22Rv1 (cell line): Measurements from ENCODE around the gene BHLHE40.

Source experiments
- H3K27ac ChIP-seq: fragments of 450-650 bp; 2 replicates; pipeline ENCODE4 v1.5.1; 2017
- ZFX ChIP-seq: fragments of 450-650 bp; IDR thresholded peaks from 2 replicates; pipeline ENCODE4 v1.6.1; 2017; ENCODE audit warnings: antibody characterized with exemption, borderline replicate concordance
- TF ChIP-seq, protein P1 (sequence below): fragments of 450-650 bp; IDR thresholded peaks from 2 replicates; pipeline ENCODE4 v1.5.1; 2017; ENCODE audit warnings: mild to moderate bottlenecking

BHLHE40 gene

DNA sequence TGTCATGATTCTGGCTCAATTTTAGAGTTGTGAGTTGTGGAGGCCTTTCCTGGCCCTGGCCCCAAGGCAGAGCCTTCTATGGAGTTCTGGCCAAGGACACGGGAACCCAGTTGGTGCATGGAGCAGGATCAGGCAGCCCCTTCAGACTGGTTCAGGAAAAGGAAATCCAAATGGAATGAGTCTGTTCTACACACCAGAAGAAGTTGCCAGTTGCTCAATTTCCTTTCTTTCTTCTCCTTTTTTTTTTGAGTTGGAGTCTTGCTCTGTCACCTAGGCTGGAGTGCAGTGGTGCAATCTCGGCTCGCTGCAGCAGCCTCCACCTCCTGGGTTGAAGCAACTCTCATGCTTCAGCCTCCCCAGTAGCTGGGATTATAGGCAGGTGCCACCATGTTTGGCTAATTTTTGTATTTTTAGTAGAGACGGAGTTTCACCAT, 28.9 kb upstream of the BHLHE40 start:
- TF ChIP-seq, protein P1, sequence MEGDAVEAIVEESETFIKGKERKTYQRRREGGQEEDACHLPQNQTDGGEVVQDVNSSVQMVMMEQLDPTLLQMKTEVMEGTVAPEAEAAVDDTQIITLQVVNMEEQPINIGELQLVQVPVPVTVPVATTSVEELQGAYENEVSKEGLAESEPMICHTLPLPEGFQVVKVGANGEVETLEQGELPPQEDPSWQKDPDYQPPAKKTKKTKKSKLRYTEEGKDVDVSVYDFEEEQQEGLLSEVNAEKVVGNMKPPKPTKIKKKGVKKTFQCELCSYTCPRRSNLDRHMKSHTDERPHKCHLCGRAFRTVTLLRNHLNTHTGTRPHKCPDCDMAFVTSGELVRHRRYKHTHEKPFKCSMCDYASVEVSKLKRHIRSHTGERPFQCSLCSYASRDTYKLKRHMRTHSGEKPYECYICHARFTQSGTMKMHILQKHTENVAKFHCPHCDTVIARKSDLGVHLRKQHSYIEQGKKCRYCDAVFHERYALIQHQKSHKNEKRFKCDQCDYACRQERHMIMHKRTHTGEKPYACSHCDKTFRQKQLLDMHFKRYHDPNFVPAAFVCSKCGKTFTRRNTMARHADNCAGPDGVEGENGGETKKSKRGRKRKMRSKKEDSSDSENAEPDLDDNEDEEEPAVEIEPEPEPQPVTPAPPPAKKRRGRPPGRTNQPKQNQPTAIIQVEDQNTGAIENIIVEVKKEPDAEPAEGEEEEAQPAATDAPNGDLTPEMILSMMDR = no peak
- no peak for TF ChIP-seq ZFX
- H3K27ac ChIP-seq = no peak overlapping the region

DNA sequence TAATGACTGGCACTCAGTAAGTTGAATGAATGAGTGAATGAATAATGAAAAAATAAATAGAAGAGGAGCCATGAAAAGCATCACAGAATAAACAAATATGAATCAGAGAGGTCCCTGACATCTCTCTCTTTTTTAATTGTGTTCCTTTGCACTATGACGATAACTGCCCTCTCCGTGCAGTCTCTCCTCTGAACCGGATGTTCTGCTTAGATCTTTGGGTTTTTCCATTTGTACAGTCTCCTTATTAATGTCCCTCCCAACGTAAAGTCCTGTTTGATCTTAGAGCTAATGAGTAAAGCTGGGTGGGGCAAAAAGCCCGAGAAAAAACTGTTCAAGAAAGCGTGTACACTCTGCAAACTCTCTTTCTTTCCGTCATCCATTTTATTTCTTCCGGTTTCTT, 28.3 kb upstream of the BHLHE40 start:
- no peak overlapping the region for H3K27ac ChIP-seq
- TF ChIP-seq, protein P1 = no peak
- TF ChIP-seq ZFX = no peak

DNA sequence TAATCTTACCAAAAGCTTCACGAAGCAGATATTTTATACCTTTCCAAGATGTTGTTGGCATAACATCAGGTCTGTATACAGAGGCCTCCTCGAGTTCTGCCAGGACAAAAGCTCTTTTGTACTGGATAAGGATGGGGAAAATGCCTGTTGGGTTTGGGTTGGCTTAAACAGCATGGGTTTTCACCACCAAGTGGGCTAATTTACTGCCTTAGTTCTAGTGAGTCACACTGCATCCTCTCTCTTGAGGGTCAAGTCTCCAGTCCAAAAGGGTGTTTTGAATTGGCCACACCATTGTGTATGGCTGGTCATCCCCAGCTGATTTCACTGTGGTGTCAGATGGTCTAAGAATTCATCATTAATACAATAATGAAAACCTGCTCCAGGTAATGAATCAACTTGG, 26.1 kb upstream of the BHLHE40 start:
- TF ChIP-seq ZFX = no peak
- TF ChIP-seq, protein P1 = no peak

DNA sequence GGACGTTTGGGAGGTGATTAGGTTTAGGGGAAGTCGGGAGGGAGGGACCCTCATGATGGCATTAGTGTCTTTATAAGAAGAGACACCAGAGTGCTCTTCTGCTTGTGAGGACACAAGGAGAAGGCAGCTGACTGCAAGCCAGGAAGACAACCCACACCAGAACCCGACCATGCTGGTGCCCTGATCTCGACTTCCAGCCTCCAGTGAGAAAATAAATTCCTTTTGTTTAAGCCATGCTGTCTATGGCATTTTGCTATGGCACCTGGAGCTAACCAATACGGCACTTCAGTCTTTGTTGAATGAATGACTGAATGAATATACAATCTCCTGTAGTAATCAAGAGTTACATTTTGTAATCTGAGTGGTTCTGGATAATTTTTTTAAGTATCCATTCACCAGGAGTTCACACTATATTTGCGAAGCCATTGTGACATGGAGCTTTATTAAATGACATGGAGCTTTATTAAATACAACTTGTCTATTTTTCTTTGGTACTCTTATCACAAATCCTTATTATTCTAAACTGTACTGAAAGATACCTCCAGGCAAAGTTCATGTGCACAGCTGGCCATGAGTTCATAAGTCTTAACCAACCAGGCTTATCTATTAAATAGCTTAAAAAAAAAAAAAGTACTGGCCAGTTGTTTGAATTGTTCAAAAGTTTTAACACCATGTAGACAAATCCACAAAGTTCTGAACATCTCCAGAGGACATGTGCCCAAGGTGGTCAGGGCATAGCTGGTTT, 24.8 kb upstream of the BHLHE40 start:
- no peak overlapping the region for H3K27ac ChIP-seq
- TF ChIP-seq, protein P1 = no peak
- no peak for TF ChIP-seq ZFX

More for the DNA sequence above, 26.1 kb upstream of the BHLHE40 start:
- H3K27ac ChIP-seq = no peak overlapping the region

DNA sequence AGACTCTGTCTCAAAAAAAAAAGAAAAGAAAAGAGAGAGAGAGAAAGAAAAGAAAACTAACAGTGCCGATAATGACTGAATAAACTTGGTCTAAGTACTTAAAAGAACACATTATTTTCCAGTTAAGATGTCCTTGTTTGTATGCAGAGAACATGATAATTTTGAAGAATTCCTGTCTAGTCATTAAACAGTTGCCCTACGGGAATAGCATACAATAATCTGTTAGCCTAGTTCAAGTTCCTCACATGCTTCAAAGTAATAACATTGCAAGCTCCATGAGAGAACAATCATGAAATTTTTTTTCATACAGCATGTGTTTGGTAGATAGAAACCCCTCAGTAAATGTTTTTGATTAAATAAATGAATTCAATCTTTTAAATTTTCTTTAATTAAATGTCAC, 23.1 kb upstream of the BHLHE40 start:
- TF ChIP-seq, protein P1 = no peak
- no peak for TF ChIP-seq ZFX
- no peak overlapping the region for H3K27ac ChIP-seq

DNA sequence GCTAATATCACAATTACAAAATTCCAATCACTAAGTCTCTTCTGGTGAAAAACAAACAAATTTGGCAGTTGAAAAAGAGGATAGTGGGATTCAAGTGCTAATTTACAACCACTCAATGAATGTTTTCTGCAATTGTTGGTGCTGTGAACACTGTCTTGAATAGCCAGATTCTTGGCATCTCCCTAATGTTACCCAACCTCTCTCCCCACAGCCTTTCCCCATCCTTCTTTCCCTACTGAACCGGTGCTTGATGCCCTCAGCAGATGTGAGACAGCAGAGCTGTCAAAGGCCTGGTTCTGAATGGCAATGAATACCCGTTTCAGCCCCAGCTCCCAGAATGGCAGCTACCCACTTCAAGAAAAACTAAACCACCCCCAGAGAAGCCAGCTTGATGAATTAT, 22.5 kb upstream of the BHLHE40 start:
- no peak overlapping the region for H3K27ac ChIP-seq

DNA sequence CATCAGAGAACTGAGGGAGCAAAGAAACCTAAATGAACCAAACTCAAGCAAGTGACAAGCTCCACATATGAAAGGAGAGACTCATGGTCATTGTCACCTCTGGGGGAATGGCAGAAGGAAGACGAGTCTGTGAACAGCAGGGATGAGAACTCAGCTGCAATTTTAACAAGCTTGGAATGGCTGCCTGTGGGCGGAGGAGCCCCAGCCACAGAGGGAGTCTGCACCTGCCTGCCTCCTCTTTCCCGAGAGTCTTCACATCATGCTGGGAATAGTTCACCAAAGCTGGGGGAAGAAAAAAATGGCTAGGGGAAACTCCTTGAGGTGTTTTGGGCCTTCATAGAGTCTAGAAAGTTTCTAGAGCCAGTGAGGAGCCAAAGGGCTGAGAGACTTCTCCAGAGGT, 21.3 kb upstream of the BHLHE40 start:
- TF ChIP-seq ZFX = no peak
- TF ChIP-seq, protein P1 = no peak
- no peak overlapping the region for H3K27ac ChIP-seq

More for the DNA sequence above, 22.5 kb upstream of the BHLHE40 start:
- no peak for TF ChIP-seq ZFX
- TF ChIP-seq, protein P1 = no peak
